CD14-positive monocyte (primary cell): ENCODE data around the gene ATP11A. TPM values are rescaled to one million over a fixed set of nuclear protein-coding genes. Genes with fewer than 3 reads are reported as not detected.
A peak's percentile ranks its signal among the peaks of the same experiment; 100 is the strongest.

Source experiments
- DNase-seq, 3 donors: peaks; one replicate each; pipeline ENCODE4 v3.0.0-alpha.2; 2011 to 2022
- H2AFZ ChIP-seq: 2 replicates; pipeline ENCODE4 v1.6.0; 2012; ENCODE audit warnings: mild to moderate bottlenecking, low read depth, low read length, inconsistent platforms; ENCODE audit not compliant: insufficient read depth, poor library complexity, severe bottlenecking
- H3K27ac ChIP-seq, 2 donors: 1 replicate in 1 of 2; 2 replicates in 1 of 2; pipeline ENCODE4 v1.5.1; 2012 to 2013; ENCODE audit warnings: low read length in 2 of 2, control low read depth in 1 of 2, inconsistent platforms in 1 of 2, low read depth in 1 of 2, mild to moderate bottlenecking in 1 of 2
- H3K27me3 ChIP-seq, 2 donors: one replicate each; pipeline versions ENCODE4 v1.6.0 to v1.6.1; 2011 to 2013; ENCODE audit warnings: low read length in 2 of 2; ENCODE audit not compliant: control insufficient read depth in 2 of 2, insufficient read depth in 2 of 2
- H3K36me3 ChIP-seq, 2 donors: replicated peaks in 1 of 2; 1 replicate in 1 of 2; 2 replicates in 1 of 2; pipeline versions ENCODE4 v1.5.1 to v1.6.1; 2012 to 2013; ENCODE audit warnings: low read length in 2 of 2, control low read depth in 1 of 2, inconsistent platforms in 1 of 2, mild to moderate bottlenecking in 1 of 2; ENCODE audit not compliant: insufficient read depth in 2 of 2, control insufficient read depth in 1 of 2
- H3K4me1 ChIP-seq, 2 donors: 1 replicate in 1 of 2; 2 replicates in 1 of 2; pipeline versions ENCODE4 v1.5.1 to v1.6.1; 2012 to 2013; ENCODE audit warnings: low read length in 2 of 2, control low read depth in 1 of 2, inconsistent platforms in 1 of 2, mild to moderate bottlenecking in 1 of 2, moderate library complexity in 1 of 2; ENCODE audit not compliant: insufficient read depth in 2 of 2, control insufficient read depth in 1 of 2
- H3K4me2 ChIP-seq: replicated peaks from 2 replicates; pipeline ENCODE3; 2012; ENCODE audit warnings: low read length, moderate library complexity, mild to moderate bottlenecking; ENCODE audit not compliant: poor library complexity, severe bottlenecking; ENCODE audit errors: extremely low read depth
- H3K4me3 ChIP-seq, 3 experiments: fragments of 200-600 bp in 1 of 3; sonication (generic) in 1 of 3; replicated peaks in 1 of 3; 1 replicate in 2 of 3; 2 replicates in 1 of 3; pipeline ENCODE4 v1.5.1; 2011 to 2013; ENCODE audit warnings: low read length in 3 of 3, mild to moderate bottlenecking in 3 of 3, control low read depth in 2 of 3, low read depth in 2 of 3, inconsistent platforms in 1 of 3, moderate library complexity in 1 of 3
- H3K79me2 ChIP-seq: 2 replicates; pipeline ENCODE4 v1.6.0; 2012; ENCODE audit warnings: mild to moderate bottlenecking, control low read depth, inconsistent platforms, low read length, moderate library complexity; ENCODE audit not compliant: insufficient read depth
- H3K9ac ChIP-seq: 2 replicates; pipeline ENCODE4 v1.6.0; 2017; ENCODE audit warnings: low read length, mild to moderate bottlenecking; ENCODE audit not compliant: insufficient read depth, poor library complexity, severe bottlenecking
- H3K9me3 ChIP-seq, 2 donors: replicated peaks in 1 of 2; 1 replicate in 1 of 2; 2 replicates in 1 of 2; pipeline versions ENCODE4 v1.5.1 to v1.6.1; 2012 to 2013; ENCODE audit warnings: low read length in 2 of 2, control low read depth in 1 of 2; ENCODE audit not compliant: control insufficient read depth in 1 of 2, insufficient read depth in 1 of 2
- H4K20me1 ChIP-seq: 2 replicates; pipeline ENCODE4 v1.6.0; 2012; ENCODE audit warnings: mild to moderate bottlenecking, low read length, control low read depth, moderate library complexity; ENCODE audit not compliant: insufficient read depth
- H3K27ac Mint-ChIP-seq, 7 donors: one replicate each; pipeline ENCODE4 v1.8.0; 2020; ENCODE audit warnings: mild to moderate bottlenecking in 7 of 7, mixed read lengths in 7 of 7, moderate library complexity in 6 of 7, inconsistent platforms in 2 of 7
- H3K27me3 Mint-ChIP-seq, 3 donors: one replicate each; pipeline ENCODE4 v1.8.0; 2021 to 2022; ENCODE audit warnings: low read depth in 3 of 3, mild to moderate bottlenecking in 3 of 3, mixed read lengths in 3 of 3, moderate library complexity in 3 of 3, inconsistent platforms in 1 of 3
- H3K36me3 Mint-ChIP-seq, 2 donors: one replicate each; pipeline ENCODE4 v1.8.0; 2020; ENCODE audit warnings: mixed read lengths in 2 of 2, inconsistent platforms in 1 of 2, mild to moderate bottlenecking in 1 of 2
- H3K4me1 Mint-ChIP-seq: one replicate; pipeline ENCODE4 v1.8.0; 2020; ENCODE audit warnings: mild to moderate bottlenecking, mixed read lengths
- H3K4me3 Mint-ChIP-seq, 2 donors: one replicate each; pipeline ENCODE4 v1.8.0; 2020; ENCODE audit warnings: mild to moderate bottlenecking in 2 of 2, mixed read lengths in 2 of 2, moderate library complexity in 1 of 2
- H3K9me3 Mint-ChIP-seq, 7 donors: one replicate each; pipeline ENCODE4 v1.8.0; 2020 to 2022; ENCODE audit warnings: mixed read lengths in 7 of 7, mild to moderate bottlenecking in 6 of 7, moderate library complexity in 6 of 7, inconsistent platforms in 2 of 7
- CTCF ChIP-seq: fragments of 200-600 bp; IDR thresholded peaks from one replicate; pipeline ENCODE4 v1.8.0; 2022; ENCODE audit warnings: antibody characterized with exemption, mild to moderate bottlenecking
- WGBS: methylation state at CpG from one replicate; pipeline ENCODE4 v1.1.5; 2013; ENCODE audit warnings: missing lambda C conversion rate; ENCODE audit not compliant: insufficient coverage; 5-methylcytosine and 5-hydroxymethylcytosine counted together
- intact Hi-C, 2 donors: fragments of 100-400 bp; cut with micrococcal nuclease; formaldehyde crosslinking; loops; one replicate each; pipeline versions ENCODE4 v1.15.0 to v1.15.1; 2023
- polyA plus RNA-seq, 3 donors: library from polyadenylated mRNA; depleted of rRNA in 1 of 3; unstranded in 2 of 3; stranded (reverse) in 1 of 3; fragments of 300-500 nt in 2 of 3; fragments of >200 nt in 1 of 3; fragmentation: Illumina TruSeq in 2 of 3; gene quantifications; 1 replicate in 2 of 3; 2 replicates in 1 of 3; pipeline ENCODE4 v1.2.3, GENCODE V29; 2012 to 2021

The ATP11A gene
- polyA plus RNA-seq, 3 donors, result 7.2 to 45.4 (median 7.6) TPM

- TF ChIP-seq CTCF, result no peak
- Histone ChIP-seq H3K4me2 (no peak overlapping the region), H3K27me3 (no peaks in the 10 kb centered on the region), H4K20me1 (peaks cover 100% of the 10 kb centered on the region), H3K4me1 (no peaks in the 10 kb centered on the region), H3K9ac (no peak overlapping the region), H3K36me3 (peaks cover 5 to 36% of the 10 kb centered on the region in 2 donors), H3K9me3 (no peaks in the 10 kb centered on the region), H3K4me3 (no peak overlapping the region), H3K79me2 (peaks cover 99% of the 10 kb centered on the region), H2AFZ (no peak overlapping the region), H3K27ac (no peak overlapping the region)
- WGBS, result 84% methylated on average over 3 of the region's 7 CpGs
- intact Hi-C loops, result no loop called here
- Mint-ChIP-seq H3K27me3 (peaks cover 0 to 1% (median 0%) of the 10 kb centered on the region in 3 donors), H3K9me3 (no peaks in the 10 kb centered on the region), H3K36me3 (peaks cover 23 to 41% of the 10 kb centered on the region in 2 donors), H3K27ac (peak overlapping the region in 1 of 7 donors; percentile 17), H3K4me1 (peaks cover 6% of the 10 kb centered on the region), H3K4me3 (no peak overlapping the region)
- no peak for DNase-seq
Observed at GRCh38 chr13:112733661-112734379, 44.0 kb downstream of the ATP11A start.

GRCh38 chr13:112734696-112735547 is 45.1 kb downstream of the ATP11A start:
- DNase-seq, result no peak
- Histone ChIP-seq H3K4me3 (no peak overlapping the region), H3K4me1 (peaks cover 0 to 4% of the 10 kb centered on the region in 2 donors), H3K9ac (no peak overlapping the region), H3K9me3 (no peaks in the 10 kb centered on the region), H3K79me2 (peaks cover 98% of the 10 kb centered on the region), H3K27me3 (no peaks in the 10 kb centered on the region), H3K4me2 (no peak overlapping the region), H2AFZ (no peak overlapping the region), H3K36me3 (peaks cover 0 to 25% of the 10 kb centered on the region in 2 donors), H4K20me1 (peaks cover 100% of the 10 kb centered on the region), H3K27ac (no peak overlapping the region)
- Mint-ChIP-seq H3K27ac (no peak overlapping the region), H3K9me3 (no peaks in the 10 kb centered on the region), H3K4me3 (no peak overlapping the region), H3K27me3 (peaks cover 0 to 2% (median 1%) of the 10 kb centered on the region in 3 donors), H3K36me3 (peaks cover 20 to 33% of the 10 kb centered on the region in 2 donors), H3K4me1 (peaks cover 17% of the 10 kb centered on the region)
- intact Hi-C loops, result no loop called here
- WGBS, result 97% methylated on average over 4 of the region's 17 CpGs
- no peak for TF ChIP-seq CTCF
